Activated CD4-positive, alpha-beta memory T cell treated with anti-CD3 and anti-CD28 coated beads for 36 hours (primary cell): Measurements from ENCODE around the gene SPTB. TPM values are rescaled to one million over a fixed set of nuclear protein-coding genes. Genes with fewer than 3 reads are reported as not detected.

Experiments
- CTCF ChIA-PET: fragments of 350-600 bp; sonication (Branson Sonifier 250); formaldehyde crosslinking; loops from one replicate; lab custom pipeline; 2021; ENCODE audit warnings: antibody characterized with exemption, inconsistent platforms; lab: Charles Lee
- POLR2A ChIA-PET: fragments of 350-600 bp; sonication (Branson Sonifier 250); formaldehyde crosslinking; loops from one replicate; lab custom pipeline; 2021; ENCODE audit warnings: antibody characterized with exemption; lab: Charles Lee
- DNase-seq: peaks from one replicate; pipeline ENCODE4 v3.0.0-alpha.2; 2020
- H3K27ac Mint-ChIP-seq: one replicate; pipeline ENCODE4 v1.8.0; 2021; ENCODE audit warnings: mixed read lengths
- H3K27me3 Mint-ChIP-seq: one replicate; pipeline ENCODE4 v1.8.0; 2021; ENCODE audit warnings: mixed read lengths
- H3K36me3 Mint-ChIP-seq: one replicate; pipeline ENCODE4 v1.8.0; 2021; ENCODE audit warnings: mixed read lengths
- H3K4me1 Mint-ChIP-seq: one replicate; pipeline ENCODE4 v1.8.0; 2021; ENCODE audit warnings: low read depth, mixed read lengths
- H3K4me3 Mint-ChIP-seq: one replicate; pipeline ENCODE4 v1.8.0; 2021; ENCODE audit warnings: mild to moderate bottlenecking, mixed read lengths
- H3K9me3 Mint-ChIP-seq: one replicate; pipeline ENCODE4 v1.8.0; 2021; ENCODE audit warnings: mixed read lengths
- intact Hi-C: fragments of 100-400 bp; cut with micrococcal nuclease; formaldehyde crosslinking; loops from one replicate; pipeline ENCODE4 v1.15.1; 2023
- total RNA-seq, 2 experiments: library from RNA; stranded (reverse); gene quantifications; one replicate each; pipeline ENCODE4 v1.2.3, GENCODE V29; 2021

SPTB gene
- total RNA-seq, 2 experiments from 2014 or later = 0.57 to 0.70 TPM

GRCh38 chr14:64828071-64828470, 51.6 kb downstream of the SPTB start:
- Mint-ChIP-seq H3K4me3 (no peak overlapping the region), H3K36me3 (no peaks in the 10 kb centered on the region), H3K27ac (no peak overlapping the region), H3K9me3 (no peaks in the 10 kb centered on the region), H3K4me1 (no peaks in the 10 kb centered on the region), H3K27me3 (peaks cover 1% of the 10 kb centered on the region)
- intact Hi-C loops = no loop called here
- POLR2A ChIA-PET = no interaction called here
- CTCF ChIA-PET = interaction anchor here (11.4 kb wide), 1 partner anchor 62 kb away, joined by 288 read pairs; no protein-coding TSS in a partner anchor
- DNase-seq = no peak

DNA sequence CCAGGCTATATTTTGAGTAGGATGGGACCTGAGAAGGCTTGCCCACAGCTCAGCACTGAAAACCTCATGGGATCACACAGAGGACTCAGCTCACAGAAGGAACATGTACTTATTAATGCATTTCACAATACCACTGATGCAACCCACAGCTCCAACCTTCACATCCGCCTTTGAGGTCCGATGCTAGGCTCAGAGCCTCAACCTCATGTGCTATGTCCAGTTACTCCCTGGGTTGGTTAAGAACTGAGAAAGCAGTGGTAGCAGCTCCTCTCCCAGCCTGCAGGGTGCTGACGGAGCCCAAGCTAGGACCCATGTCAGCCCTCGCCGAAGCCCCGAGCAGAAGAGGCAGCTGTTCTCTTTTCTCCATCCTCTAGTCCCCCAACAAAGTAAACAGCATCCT, 52.9 kb downstream of the SPTB start:
- CTCF ChIA-PET = interaction anchor here (1.0 to 11.4 kb wide), 3 partner anchors 51 to 88 kb away, joined by 3 to 288 read pairs (median 3); partner anchors contain the start of gene CHURC1
- Mint-ChIP-seq H3K27me3 (peaks cover 1% of the 10 kb centered on the region), H3K36me3 (no peaks in the 10 kb centered on the region), H3K9me3 (no peaks in the 10 kb centered on the region), H3K4me3 (no peak overlapping the region), H3K27ac (no peak overlapping the region), H3K4me1 (no peaks in the 10 kb centered on the region)
- intact Hi-C loops = no loop called here
- DNase-seq = no peak
- POLR2A ChIA-PET = no interaction called here

DNA sequence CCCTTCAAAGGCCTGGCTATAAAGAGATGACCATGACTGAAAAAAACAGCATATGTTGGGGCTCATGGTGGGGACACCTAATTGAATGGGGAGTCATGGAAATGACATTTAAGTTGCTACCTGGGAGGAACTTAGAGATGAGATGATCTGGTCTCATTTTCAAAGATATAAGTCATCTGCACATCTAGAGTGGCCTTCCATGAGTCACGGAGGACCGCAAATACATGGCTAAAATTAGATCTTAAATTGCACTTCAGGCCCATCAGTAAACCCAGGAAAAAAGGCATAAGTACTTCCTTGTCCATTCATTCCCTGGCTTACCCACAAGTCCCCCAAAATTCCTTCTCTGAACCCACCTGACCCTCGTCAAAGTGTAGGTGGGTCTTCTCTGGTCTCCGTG, 53.4 kb downstream of the SPTB start:
- no peak overlapping the region for H3K4me3 Mint-ChIP-seq
- H3K4me1 Mint-ChIP-seq = no peaks in the 10 kb centered on the region
- POLR2A ChIA-PET = no interaction called here
- no peak for DNase-seq
- intact Hi-C loops = no loop called here
- no peak overlapping the region for H3K27ac Mint-ChIP-seq
- peaks cover 1% of the 10 kb centered on the region for H3K27me3 Mint-ChIP-seq
- H3K36me3 Mint-ChIP-seq = no peaks in the 10 kb centered on the region
- CTCF ChIA-PET = interaction anchor here (1.2 to 11.4 kb wide), 2 partner anchors 51 to 63 kb away, joined by 3 to 288 read pairs; no protein-coding TSS in a partner anchor
- no peaks in the 10 kb centered on the region for H3K9me3 Mint-ChIP-seq

DNA sequence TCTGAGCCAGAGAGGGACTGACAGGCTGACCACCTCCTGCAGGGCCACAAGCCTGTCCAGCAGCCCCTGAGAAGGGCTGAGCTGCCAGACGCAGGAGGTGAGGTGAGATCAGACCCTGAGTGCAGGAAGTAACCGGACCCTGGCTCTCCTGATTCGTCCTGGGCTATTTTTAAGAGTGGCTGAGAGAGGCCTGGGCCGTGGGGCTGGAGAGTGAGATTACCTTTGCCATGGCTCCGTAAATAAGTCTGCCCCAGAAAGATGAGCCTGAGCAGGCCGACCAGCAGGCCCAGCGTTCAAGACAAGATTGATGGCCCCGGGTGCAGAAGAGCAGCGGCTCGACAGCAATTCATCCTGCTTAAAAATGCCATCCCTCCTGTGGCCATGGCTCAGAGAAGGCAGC, 54.2 kb downstream of the SPTB start:
- no peaks in the 10 kb centered on the region for H3K36me3 Mint-ChIP-seq
- ChIA-PET CTCF (interaction anchor here (2.7 to 11.4 kb wide), 2 partner anchors 25 to 64 kb away, joined by 16 to 288 read pairs; no protein-coding TSS in a partner anchor), POLR2A (no interaction called here)
- H3K9me3 Mint-ChIP-seq = no peaks in the 10 kb centered on the region
- no peak overlapping the region for H3K4me3 Mint-ChIP-seq
- intact Hi-C loops = no loop called here
- H3K27ac Mint-ChIP-seq = no peak overlapping the region
- H3K27me3 Mint-ChIP-seq = peaks cover 1% of the 10 kb centered on the region
- DNase-seq = no peak
- H3K4me1 Mint-ChIP-seq = no peaks in the 10 kb centered on the region

- no peak overlapping the region for H3K4me3 Mint-ChIP-seq
- intact Hi-C loops = no loop called here
- ChIA-PET CTCF (interaction anchor here (2.7 to 11.4 kb wide), 2 partner anchors 24 to 65 kb away, joined by 16 to 288 read pairs; no protein-coding TSS in a partner anchor), POLR2A (no interaction called here)
- no peaks in the 10 kb centered on the region for H3K9me3 Mint-ChIP-seq
- peaks cover 1% of the 10 kb centered on the region for H3K27me3 Mint-ChIP-seq
- H3K27ac Mint-ChIP-seq = no peak overlapping the region
- DNase-seq = no peak
- H3K36me3 Mint-ChIP-seq = no peaks in the 10 kb centered on the region
- H3K4me1 Mint-ChIP-seq = no peaks in the 10 kb centered on the region
These were observed 54.7 kb downstream of the SPTB start for GRCh38 chr14:64825006-64825405.

DNA sequence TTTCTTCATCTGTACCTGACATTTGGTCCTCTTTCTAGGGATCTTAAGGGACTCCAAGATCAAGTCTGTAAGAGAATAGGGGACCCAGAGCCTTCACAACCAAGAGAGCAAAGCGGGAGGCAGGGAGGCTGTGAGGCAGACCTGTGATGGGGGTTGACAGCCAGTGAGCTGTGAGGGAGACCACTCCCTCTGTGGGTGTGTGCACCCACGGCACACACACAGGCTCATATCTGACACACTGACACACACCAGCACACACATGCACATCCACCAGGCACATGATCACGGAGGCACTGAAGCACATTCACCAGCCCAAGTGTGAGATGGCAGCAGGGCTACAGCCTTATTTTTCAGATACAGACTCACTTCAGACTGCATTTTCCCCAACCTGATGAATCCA, 55.2 kb downstream of the SPTB start:
- intact Hi-C loops = loop anchor here (5.0 kb wide), 1 partner anchor 68 kb away; no protein-coding TSS in a partner anchor
- Mint-ChIP-seq H3K36me3 (no peaks in the 10 kb centered on the region), H3K4me3 (no peak overlapping the region), H3K27me3 (peaks cover 1% of the 10 kb centered on the region), H3K4me1 (no peaks in the 10 kb centered on the region), H3K27ac (no peak overlapping the region), H3K9me3 (no peaks in the 10 kb centered on the region)
- no peak for DNase-seq
- POLR2A ChIA-PET = no interaction called here
- CTCF ChIA-PET = interaction anchor here (1.0 to 11.4 kb wide), 18 partner anchors 8 to 162 kb away, joined by 3 to 288 read pairs (median 11); partner anchors contain the start of genes FNTB and SPTB

- ChIA-PET CTCF (interaction anchor here (0.5 to 11.4 kb wide), 50 partner anchors 9 to 214 kb away, joined by 3 to 288 read pairs (median 5); partner anchors contain the start of genes FNTB and SPTB), POLR2A (interaction anchor here (0.6 to 1.7 kb wide), 3 partner anchors 68 to 117 kb away, joined by 3 to 7 read pairs (median 5); no protein-coding TSS in a partner anchor)
- peak; percentile 80 for DNase-seq
- Mint-ChIP-seq H3K4me3 (no peak overlapping the region), H3K27me3 (peaks cover 4% of the 10 kb centered on the region), H3K36me3 (no peaks in the 10 kb centered on the region), H3K27ac (no peak overlapping the region), H3K9me3 (no peaks in the 10 kb centered on the region), H3K4me1 (no peaks in the 10 kb centered on the region)
- intact Hi-C loops = loop anchor here (1.0 to 5.0 kb wide), 2 partner anchors 69 to 160 kb away; no protein-coding TSS in a partner anchor
These were observed 56.3 kb downstream of the SPTB start for GRCh38 chr14:64823305-64823861.

DNA sequence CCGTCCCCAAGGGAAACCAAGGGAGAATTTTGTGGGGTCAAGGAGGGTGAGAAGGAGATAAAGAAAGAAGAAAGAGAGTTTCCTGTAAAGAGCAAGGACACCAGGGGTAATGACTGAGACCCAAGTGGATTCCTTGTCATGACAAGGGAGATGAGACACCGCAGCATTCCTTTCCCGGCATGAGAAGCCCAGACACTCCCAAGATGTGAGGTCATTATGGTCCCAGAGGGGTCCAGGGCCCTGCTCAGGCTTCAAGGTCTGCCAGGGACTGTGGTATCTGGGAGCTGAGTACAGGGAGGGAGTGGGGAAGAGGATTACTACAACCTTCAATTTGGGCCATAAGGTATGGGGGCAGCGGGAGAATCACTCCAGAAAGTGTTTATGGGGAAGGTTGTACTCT, 58.1 kb downstream of the SPTB start:
- H3K9me3 Mint-ChIP-seq = no peaks in the 10 kb centered on the region
- H3K4me3 Mint-ChIP-seq = no peak overlapping the region
- no peaks in the 10 kb centered on the region for H3K36me3 Mint-ChIP-seq
- ChIA-PET CTCF (interaction anchor here (11.4 kb wide), 1 partner anchor 68 kb away, joined by 288 read pairs; no protein-coding TSS in a partner anchor), POLR2A (no interaction called here)
- peaks cover 4% of the 10 kb centered on the region for H3K27me3 Mint-ChIP-seq
- intact Hi-C loops = loop anchor here (5.0 kb wide), 1 partner anchor 71 kb away; no protein-coding TSS in a partner anchor
- no peaks in the 10 kb centered on the region for H3K4me1 Mint-ChIP-seq
- H3K27ac Mint-ChIP-seq = no peak overlapping the region
- no peak for DNase-seq

DNA sequence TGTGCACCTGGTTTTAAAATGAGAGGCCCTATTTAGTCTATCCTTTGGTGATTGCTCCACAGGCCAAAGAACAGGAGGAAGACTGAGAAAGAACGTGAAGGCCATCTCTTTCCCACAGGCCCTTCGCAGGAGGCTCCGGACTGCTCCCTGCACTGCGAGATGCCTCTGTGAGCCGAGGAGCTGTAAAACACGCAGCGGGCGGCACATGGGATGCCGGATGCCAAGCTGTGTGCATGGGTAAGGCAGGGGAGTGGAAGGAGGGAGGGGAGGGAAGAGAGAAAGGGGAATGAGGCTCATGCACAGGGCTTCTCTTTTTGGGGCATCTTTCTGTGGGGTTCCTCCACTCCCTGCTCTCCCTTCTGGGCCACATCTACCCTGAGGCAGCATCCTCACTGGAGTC, 61.6 kb downstream of the SPTB start:
- Mint-ChIP-seq H3K27me3 (peaks cover 3% of the 10 kb centered on the region), H3K4me3 (no peak overlapping the region), H3K27ac (no peak overlapping the region), H3K36me3 (no peaks in the 10 kb centered on the region), H3K9me3 (no peaks in the 10 kb centered on the region), H3K4me1 (no peaks in the 10 kb centered on the region)
- CTCF ChIA-PET = interaction anchor here (11.4 kb wide), 1 partner anchor 72 kb away, joined by 288 read pairs; no protein-coding TSS in a partner anchor
- POLR2A ChIA-PET = no interaction called here
- no peak for DNase-seq
- intact Hi-C loops = no loop called here

- ChIA-PET CTCF (interaction anchor here (11.4 kb wide), 1 partner anchor 72 kb away, joined by 288 read pairs; no protein-coding TSS in a partner anchor), POLR2A (no interaction called here)
- no peak for DNase-seq
- Mint-ChIP-seq H3K4me1 (peaks cover under 1% of the 10 kb centered on the region), H3K4me3 (no peak overlapping the region), H3K36me3 (no peaks in the 10 kb centered on the region), H3K9me3 (no peaks in the 10 kb centered on the region), H3K27ac (no peak overlapping the region), H3K27me3 (peaks cover 3% of the 10 kb centered on the region)
- intact Hi-C loops = no loop called here
These were observed 62.1 kb downstream of the SPTB start for GRCh38 chr14:64817631-64818030.

GRCh38 chr14:64816221-64816783, 63.4 kb downstream of the SPTB start:
- CTCF ChIA-PET = interaction anchor here (0.9 kb wide), 1 partner anchor 76 kb away, joined by 3 read pairs; no protein-coding TSS in a partner anchor
- Mint-ChIP-seq H3K27me3 (peaks cover 3% of the 10 kb centered on the region), H3K9me3 (no peaks in the 10 kb centered on the region), H3K36me3 (no peaks in the 10 kb centered on the region), H3K4me1 (peaks cover 6% of the 10 kb centered on the region), H3K27ac (no peak overlapping the region), H3K4me3 (no peak overlapping the region)
- POLR2A ChIA-PET = no interaction called here
- intact Hi-C loops = no loop called here
- no peak for DNase-seq

GRCh38 chr14:64815257-64815656, 64.5 kb downstream of the SPTB start:
- POLR2A ChIA-PET = no interaction called here
- H3K27me3 Mint-ChIP-seq = peaks cover 3% of the 10 kb centered on the region
- CTCF ChIA-PET = interaction anchor here (0.9 kb wide), 1 partner anchor 77 kb away, joined by 3 read pairs; no protein-coding TSS in a partner anchor

More at GRCh38 chr14:64815257-64815656, 64.5 kb downstream of the SPTB start:
- intact Hi-C loops = no loop called here
- no peaks in the 10 kb centered on the region for H3K9me3 Mint-ChIP-seq
- H3K4me1 Mint-ChIP-seq = peaks cover 6% of the 10 kb centered on the region
- no peak overlapping the region for H3K27ac Mint-ChIP-seq
- DNase-seq = no peak
- H3K4me3 Mint-ChIP-seq = no peak overlapping the region
- no peaks in the 10 kb centered on the region for H3K36me3 Mint-ChIP-seq
